ENCODE results near the gene C5. TPM values are rescaled to one million over a fixed set of nuclear protein-coding genes. Genes with fewer than 3 reads are reported as not detected.

C5 gene
- total and polyA plus RNA-seq, 2 donors (not counting 1 experiment from before 2014, with no cell fraction given): 1.9 to 7.3 TPM

GRCh38 chr9:120978987-120979386 lies 71.1 kb downstream of the C5 start:
- H4K20me1 ChIP-seq (ENCODE audit: control insufficient read depth, extremely low read depth, insufficient read depth, low read length): no peaks in the 10 kb centered on the region
- no peaks in the 10 kb centered on the region for H3K4me1 ChIP-seq (ENCODE audit: control insufficient read depth, extremely low read depth, insufficient read depth, low read length)
- H2AFZ ChIP-seq (ENCODE audit: low read length): no peak overlapping the region
- no peak for DNase-seq (ENCODE audit: low read depth in 2 of 2)
- no peak overlapping the region for H3K9ac ChIP-seq (ENCODE audit: insufficient read depth, low read length)
- no peak overlapping the region for H3K4me3 ChIP-seq (replicated peaks in 1 of 4; ENCODE audit: control extremely low read depth in 1 of 4, insufficient read depth in 1 of 4, low read depth in 3 of 4, low read length in 4 of 4)
- H3K27ac ChIP-seq (ENCODE audit: insufficient read depth, low read length): no peak overlapping the region
- no peaks in the 10 kb centered on the region for H3K36me3 ChIP-seq (ENCODE audit: control insufficient read depth, insufficient read depth, low read length)
- no peaks in the 10 kb centered on the region for H3K9me3 ChIP-seq (ENCODE audit: control insufficient read depth, insufficient read depth, low read depth, low read length)
- no peak overlapping the region for H3K4me2 ChIP-seq (ENCODE audit: extremely low read depth, insufficient read depth, low read length)
- no peaks in the 10 kb centered on the region for H3K79me2 ChIP-seq (ENCODE audit: control insufficient read depth, insufficient read depth, low read length)
- TF ChIP-seq EZH2 (IDR thresholded peaks at IDR 0.05; ENCODE audit: low read length, missing control alignments) (no peak), CTCF (conservative IDR thresholded peaks at IDR 0.05 in 1 of 2, IDR thresholded peaks at IDR 0.05 in 1 of 2; ENCODE audit: low read depth in 1 of 2, low read length in 2 of 2) (no peak)
- H3K27me3 ChIP-seq (ENCODE audit: control insufficient read depth, insufficient read depth, low read length): no peaks in the 10 kb centered on the region

DNA sequence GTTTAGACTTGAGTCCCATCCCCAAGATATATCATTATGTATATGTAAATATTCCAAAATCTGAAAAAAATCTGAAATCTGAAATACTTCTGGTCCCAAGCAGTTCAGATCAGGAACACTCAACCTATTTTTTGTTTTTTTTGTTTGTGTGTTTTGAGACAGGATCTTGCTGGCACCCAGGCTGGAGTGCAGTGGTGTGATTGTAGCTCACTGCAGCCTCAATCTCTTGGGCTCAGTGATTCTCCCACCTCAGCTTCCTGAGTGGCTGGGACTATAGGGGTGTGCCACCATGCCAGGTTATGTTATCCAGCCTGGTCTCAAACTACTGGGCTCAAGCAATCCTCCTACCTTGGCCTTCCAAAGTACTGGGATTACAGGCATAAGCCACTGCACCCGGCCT lies 72.8 kb downstream of the C5 start:
- no peak overlapping the region for H3K27ac ChIP-seq (ENCODE audit: insufficient read depth, low read length)
- no peaks in the 10 kb centered on the region for H3K36me3 ChIP-seq (ENCODE audit: control insufficient read depth, insufficient read depth, low read length)
- H3K9me3 ChIP-seq (ENCODE audit: control insufficient read depth, insufficient read depth, low read depth, low read length): no peaks in the 10 kb centered on the region
- no peaks in the 10 kb centered on the region for H3K27me3 ChIP-seq (ENCODE audit: control insufficient read depth, insufficient read depth, low read length)
- no peak for TF ChIP-seq EZH2 (IDR thresholded peaks at IDR 0.05; ENCODE audit: low read length, missing control alignments)
- no peak for TF ChIP-seq CTCF (conservative IDR thresholded peaks at IDR 0.05 in 1 of 2, IDR thresholded peaks at IDR 0.05 in 1 of 2; ENCODE audit: low read depth in 1 of 2, low read length in 2 of 2)
- no peaks in the 10 kb centered on the region for H3K4me1 ChIP-seq (ENCODE audit: control insufficient read depth, extremely low read depth, insufficient read depth, low read length)
- H2AFZ ChIP-seq (ENCODE audit: low read length): no peak overlapping the region
- no peak overlapping the region for H3K4me2 ChIP-seq (ENCODE audit: extremely low read depth, insufficient read depth, low read length)
- no peak overlapping the region for H3K9ac ChIP-seq (ENCODE audit: insufficient read depth, low read length)
- no peak for DNase-seq (ENCODE audit: low read depth in 2 of 2)
- H3K79me2 ChIP-seq (ENCODE audit: control insufficient read depth, insufficient read depth, low read length): no peaks in the 10 kb centered on the region
- H3K4me3 ChIP-seq (replicated peaks in 1 of 4; ENCODE audit: control extremely low read depth in 1 of 4, insufficient read depth in 1 of 4, low read depth in 3 of 4, low read length in 4 of 4): no peak overlapping the region
- no peaks in the 10 kb centered on the region for H4K20me1 ChIP-seq (ENCODE audit: control insufficient read depth, extremely low read depth, insufficient read depth, low read length)

DNA sequence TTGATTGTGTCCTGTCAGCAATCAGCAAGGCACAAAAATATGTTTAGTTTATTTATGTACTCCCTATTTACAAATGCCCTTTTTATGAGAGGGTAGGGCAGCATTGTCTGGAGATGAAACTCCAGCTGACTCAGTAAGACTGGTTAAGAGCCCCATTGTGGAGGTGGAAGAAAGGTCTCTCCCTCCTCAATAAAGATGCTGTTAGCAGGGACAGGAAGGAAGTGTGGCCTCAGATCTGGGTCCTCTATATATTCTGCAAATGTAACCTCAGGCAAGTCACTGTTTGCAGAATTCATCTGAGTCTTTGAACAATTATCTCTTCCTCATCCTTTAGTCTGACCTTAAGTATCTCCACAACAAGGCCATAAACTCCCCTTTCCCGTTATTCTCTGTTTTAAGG lies 75.2 kb downstream of the C5 start:
- Histone ChIP-seq H3K79me2 (ENCODE audit: control insufficient read depth, insufficient read depth, low read length) (no peaks in the 10 kb centered on the region), H3K4me3 (replicated peaks in 1 of 4; ENCODE audit: control extremely low read depth in 1 of 4, insufficient read depth in 1 of 4, low read depth in 3 of 4, low read length in 4 of 4) (no peak overlapping the region), H3K27me3 (ENCODE audit: control insufficient read depth, insufficient read depth, low read length) (no peaks in the 10 kb centered on the region), H4K20me1 (ENCODE audit: control insufficient read depth, extremely low read depth, insufficient read depth, low read length) (no peaks in the 10 kb centered on the region), H3K9ac (ENCODE audit: insufficient read depth, low read length) (no peak overlapping the region), H3K27ac (ENCODE audit: insufficient read depth, low read length) (no peak overlapping the region), H3K4me1 (ENCODE audit: control insufficient read depth, extremely low read depth, insufficient read depth, low read length) (no peaks in the 10 kb centered on the region), H2AFZ (ENCODE audit: low read length) (no peak overlapping the region), H3K9me3 (ENCODE audit: control insufficient read depth, insufficient read depth, low read depth, low read length) (no peaks in the 10 kb centered on the region), H3K36me3 (ENCODE audit: control insufficient read depth, insufficient read depth, low read length) (no peaks in the 10 kb centered on the region), H3K4me2 (ENCODE audit: extremely low read depth, insufficient read depth, low read length) (no peak overlapping the region)
- no peak for DNase-seq (ENCODE audit: low read depth in 2 of 2)
- TF ChIP-seq EZH2 (IDR thresholded peaks at IDR 0.05; ENCODE audit: low read length, missing control alignments) (no peak), CTCF (conservative IDR thresholded peaks at IDR 0.05 in 1 of 2, IDR thresholded peaks at IDR 0.05 in 1 of 2; ENCODE audit: low read depth in 1 of 2, low read length in 2 of 2) (no peak)

Data from fibroblast of lung (primary cell).